HT1080 (cell line): Measurements from ENCODE around the gene EAF2. TPM values are rescaled to one million over a fixed set of nuclear protein-coding genes. Genes with fewer than 3 reads are reported as not detected.
"Not testable (repeated sequence)": the region's sequence is repeated elsewhere in the genome, so short reads cannot be mapped to it uniquely, and the experiment has no call there.

Source experiments
- DNase-seq: peaks from one replicate; pipeline ENCODE4 v3.0.0-alpha.2; 2015; ENCODE audit warnings: low read depth
- total RNA-seq: library from RNA; depleted of rRNA; stranded (reverse); fragments of >200 nt; shearing (Covaris generic); gene quantifications from 2 replicates; pipeline ENCODE4 v1.2.3, GENCODE V29; 2014

The EAF2 gene
- total RNA-seq, 1 experiment from 2014 or later = 2.1 TPM

GRCh38 chr3:121857778-121858177 lies 22.8 kb downstream of the EAF2 start:
- DNase-seq = not testable (repeated sequence)

GRCh38 chr3:121863247-121863646 lies 28.2 kb downstream of the EAF2 start:
- DNase-seq = not testable (repeated sequence)

GRCh38 chr3:121863801-121864200 lies 28.8 kb downstream of the EAF2 start:
- no peak for DNase-seq

- no peak for DNase-seq
These were observed 34.7 kb downstream of the EAF2 start for GRCh38 chr3:121869736-121870135.

GRCh38 chr3:121870717-121871116 lies 35.7 kb downstream of the EAF2 start:
- DNase-seq = no peak

- DNase-seq = no peak
These were observed 36.4 kb downstream of the EAF2 start for GRCh38 chr3:121871430-121871829.

- no peak for DNase-seq
These were observed 43.4 kb downstream of the EAF2 start for GRCh38 chr3:121878411-121878810.

GRCh38 chr3:121883507-121883906 lies 48.5 kb downstream of the EAF2 start:
- DNase-seq = peak; percentile 27

GRCh38 chr3:121885386-121885785 lies 50.4 kb downstream of the EAF2 start:
- no peak for DNase-seq

GRCh38 chr3:121894301-121894990 lies 59.4 kb downstream of the EAF2 start, which contains the start of gene SLC15A2:
Gene SLC15A2, plus strand, starts transcription at chr3:121894401. Its CDS starts 76 bp downstream, at chr3:121894477.
- no peak for DNase-seq

GRCh38 chr3:121895121-121895520 lies 60.1 kb downstream of the EAF2 start:
- no peak for DNase-seq

GRCh38 chr3:121895736-121896135 lies 60.7 kb downstream of the EAF2 start:
- DNase-seq = no peak

GRCh38 chr3:121896823-121897222 lies 61.8 kb downstream of the EAF2 start:
- no peak for DNase-seq

- DNase-seq = no peak
These were observed 62.3 kb downstream of the EAF2 start for GRCh38 chr3:121897296-121897695.

- no peak for DNase-seq
These were observed 78.4 kb downstream of the EAF2 start for GRCh38 chr3:121913305-121913990.

GRCh38 chr3:121914081-121914998 lies 79.3 kb downstream of the EAF2 start:
- DNase-seq = no peak

GRCh38 chr3:121916189-121916588 lies 81.2 kb downstream of the EAF2 start:
- DNase-seq = no peak

GRCh38 chr3:121918779-121919483 lies 83.9 kb downstream of the EAF2 start:
- DNase-seq = peak; percentile 32

- no peak for DNase-seq
These were observed 89.7 kb downstream of the EAF2 start for GRCh38 chr3:121924734-121925133.

- no peak for DNase-seq
These were observed 91.4 kb downstream of the EAF2 start for GRCh38 chr3:121926380-121926779.
